Stimulated activated CD8-positive, alpha-beta memory T cell treated with anti-CD3 and anti-CD28 coated beads, Interleukin-4, amount 100 ng/mL, for 24 hours (primary cell): ENCODE results near the gene MARK3.
"Not testable (repeated sequence)": the region's sequence is repeated elsewhere in the genome, so short reads cannot be mapped to it uniquely, and the experiment has no call there.

Source experiments
- DNase-seq: peaks from one replicate; pipeline ENCODE4 v3.0.0-alpha.2; 2020; ENCODE audit warnings: low read depth

MARK3 gene

GRCh38 chr14:103514596-103515421, 129.6 kb downstream of the MARK3 start:
- no peak for DNase-seq

GRCh38 chr14:103516426-103517173, 131.4 kb downstream of the MARK3 start:
- DNase-seq = no peak

- DNase-seq = no peak
Observed at GRCh38 chr14:103517174-103517566, 132.0 kb downstream of the MARK3 start.

GRCh38 chr14:103517721-103518421, 132.7 kb downstream of the MARK3 start:
- DNase-seq = no peak

- peak; percentile 42 for DNase-seq
Observed at GRCh38 chr14:103518422-103519042, 133.3 kb downstream of the MARK3 start.

GRCh38 chr14:103519043-103519836, 134.0 kb downstream of the MARK3 start:
- DNase-seq = no peak

- no peak for DNase-seq
Observed at GRCh38 chr14:103519837-103520212, 134.6 kb downstream of the MARK3 start.

- DNase-seq = no peak
Observed at GRCh38 chr14:103520269-103520656, 135.0 kb downstream of the MARK3 start.

- DNase-seq = peak; percentile 30
Observed at GRCh38 chr14:103520657-103521437, 135.6 kb downstream of the MARK3 start.

- DNase-seq = no peak
Observed at GRCh38 chr14:103521438-103521950, 136.3 kb downstream of the MARK3 start.

GRCh38 chr14:103521951-103522563, 136.8 kb downstream of the MARK3 start:
- no peak for DNase-seq

- no peak for DNase-seq
Observed at GRCh38 chr14:103522649-103523574, 137.7 kb downstream of the MARK3 start, which contains the start of gene CKB. Gene CKB, minus strand, starts transcription at chr14:103522830. Its CDS starts 337 bp downstream, at chr14:103522493.

- no peak for DNase-seq
Observed at GRCh38 chr14:103523575-103523954, 138.3 kb downstream of the MARK3 start.

GRCh38 chr14:103524002-103524935, 139.1 kb downstream of the MARK3 start:
- no peak for DNase-seq

GRCh38 chr14:103525430-103526246, 140.4 kb downstream of the MARK3 start:
- DNase-seq = not testable (repeated sequence)

- no peak for DNase-seq
Observed at GRCh38 chr14:103526247-103526913, 141.2 kb downstream of the MARK3 start.
